NCI-H146 (cell line): ENCODE results near the gene DBN1.

ENCODE experiments used
- DNase-seq: peaks from one replicate; lab custom pipeline; 2025; lab: John Stamatoyannopoulos, UW

Gene DBN1

GRCh38 chr5:177473443-177474001, at the start of gene DBN1:
TSS of gene DBN1 (minus strand) at chr5:177473634. CDS start at chr5:177473521, 113 bp downstream.
- peak; percentile 60 for DNase-seq

GRCh38 chr5:177520916-177521513, 47.6 kb upstream of the DBN1 start:
- no peak for DNase-seq

GRCh38 chr5:177520271-177520670, 46.8 kb upstream of the DBN1 start:
- no peak for DNase-seq

GRCh38 chr5:177519463-177520235, 46.2 kb upstream of the DBN1 start:
- DNase-seq: no peak

GRCh38 chr5:177516601-177517568, 43.5 kb upstream of the DBN1 start, which contains the start of gene DDX41:
TSS of gene DDX41 (minus strand) at chr5:177516961. CDS start at chr5:177516945, 16 bp downstream.
- peak; percentile 94 for DNase-seq

GRCh38 chr5:177515580-177515979, 42.1 kb upstream of the DBN1 start:
- DNase-seq: no peak

- no peak for DNase-seq
Observed at GRCh38 chr5:177514541-177514940, 41.1 kb upstream of the DBN1 start.

- no peak for DNase-seq
Observed at GRCh38 chr5:177513500-177513899, 40.1 kb upstream of the DBN1 start.

- DNase-seq: no peak
Observed at GRCh38 chr5:177512736-177513380, 39.4 kb upstream of the DBN1 start.

- DNase-seq: no peak
Observed at GRCh38 chr5:177511796-177512675, 38.6 kb upstream of the DBN1 start.

- no peak for DNase-seq
Observed at GRCh38 chr5:177511181-177511580, 37.7 kb upstream of the DBN1 start.

GRCh38 chr5:177510567-177511053, 37.2 kb upstream of the DBN1 start:
- no peak for DNase-seq

GRCh38 chr5:177509991-177510566, 36.6 kb upstream of the DBN1 start:
- DNase-seq: no peak

- DNase-seq: no peak
Observed at GRCh38 chr5:177509381-177509951, 36.0 kb upstream of the DBN1 start, which contains the start of gene DOK3. TSS of gene DOK3 (minus strand) at chr5:177509826. CDS start at chr5:177509540, 286 bp downstream.

- DNase-seq: no peak
Observed at GRCh38 chr5:177508837-177509236, 35.4 kb upstream of the DBN1 start.

GRCh38 chr5:177508221-177508611, 34.8 kb upstream of the DBN1 start:
- no peak for DNase-seq

- no peak for DNase-seq
Observed at GRCh38 chr5:177507596-177508220, 34.3 kb upstream of the DBN1 start.

GRCh38 chr5:177507165-177507564, 33.7 kb upstream of the DBN1 start:
- DNase-seq: no peak

- no peak for DNase-seq
Observed at GRCh38 chr5:177505075-177505474, 31.6 kb upstream of the DBN1 start.
